ENCODE data around the gene BRICD5. TPM values are rescaled to one million over a fixed set of nuclear protein-coding genes. Genes with fewer than 3 reads are reported as not detected.

Gene BRICD5
- total RNA-seq, 1 donor from 2014 or later = 2.0 TPM

DNA sequence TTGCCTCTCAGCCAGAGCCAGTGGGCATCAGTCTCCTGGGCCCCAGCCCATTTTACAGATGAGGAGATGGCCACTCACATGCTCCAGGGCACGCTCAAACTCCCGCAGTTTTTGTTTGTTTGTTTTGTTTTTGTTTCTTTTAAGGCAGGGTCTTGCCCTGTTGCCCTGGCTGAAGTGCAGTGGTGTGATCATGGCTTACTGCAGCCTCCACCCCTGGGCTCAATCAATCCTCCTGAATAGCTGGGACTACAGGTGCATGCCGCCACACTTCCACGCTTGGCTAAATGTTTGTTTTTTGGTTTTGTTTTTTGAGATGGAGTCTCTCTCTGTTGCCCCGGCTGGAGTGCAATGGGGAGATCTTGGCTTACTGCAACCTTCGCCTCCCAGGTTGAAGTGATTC lies 16.3 kb upstream of the BRICD5 start:
- Histone ChIP-seq H3K4me3 (ENCODE audit: low read depth, low read length) (no peak overlapping the region), H3K36me3 (ENCODE audit: control insufficient read depth, insufficient read depth, low read length) (no peaks in the 10 kb centered on the region), H3K27me3 (ENCODE audit: control insufficient read depth, insufficient read depth, low read length) (no peaks in the 10 kb centered on the region)
- TF ChIP-seq, protein P1, sequence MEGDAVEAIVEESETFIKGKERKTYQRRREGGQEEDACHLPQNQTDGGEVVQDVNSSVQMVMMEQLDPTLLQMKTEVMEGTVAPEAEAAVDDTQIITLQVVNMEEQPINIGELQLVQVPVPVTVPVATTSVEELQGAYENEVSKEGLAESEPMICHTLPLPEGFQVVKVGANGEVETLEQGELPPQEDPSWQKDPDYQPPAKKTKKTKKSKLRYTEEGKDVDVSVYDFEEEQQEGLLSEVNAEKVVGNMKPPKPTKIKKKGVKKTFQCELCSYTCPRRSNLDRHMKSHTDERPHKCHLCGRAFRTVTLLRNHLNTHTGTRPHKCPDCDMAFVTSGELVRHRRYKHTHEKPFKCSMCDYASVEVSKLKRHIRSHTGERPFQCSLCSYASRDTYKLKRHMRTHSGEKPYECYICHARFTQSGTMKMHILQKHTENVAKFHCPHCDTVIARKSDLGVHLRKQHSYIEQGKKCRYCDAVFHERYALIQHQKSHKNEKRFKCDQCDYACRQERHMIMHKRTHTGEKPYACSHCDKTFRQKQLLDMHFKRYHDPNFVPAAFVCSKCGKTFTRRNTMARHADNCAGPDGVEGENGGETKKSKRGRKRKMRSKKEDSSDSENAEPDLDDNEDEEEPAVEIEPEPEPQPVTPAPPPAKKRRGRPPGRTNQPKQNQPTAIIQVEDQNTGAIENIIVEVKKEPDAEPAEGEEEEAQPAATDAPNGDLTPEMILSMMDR (IDR thresholded peaks at IDR 0.05; ENCODE audit: insufficient read depth, low read length, poor library complexity, severe bottlenecking) = no peak
- DNase-seq (ENCODE audit: low read depth) = no peak

DNA sequence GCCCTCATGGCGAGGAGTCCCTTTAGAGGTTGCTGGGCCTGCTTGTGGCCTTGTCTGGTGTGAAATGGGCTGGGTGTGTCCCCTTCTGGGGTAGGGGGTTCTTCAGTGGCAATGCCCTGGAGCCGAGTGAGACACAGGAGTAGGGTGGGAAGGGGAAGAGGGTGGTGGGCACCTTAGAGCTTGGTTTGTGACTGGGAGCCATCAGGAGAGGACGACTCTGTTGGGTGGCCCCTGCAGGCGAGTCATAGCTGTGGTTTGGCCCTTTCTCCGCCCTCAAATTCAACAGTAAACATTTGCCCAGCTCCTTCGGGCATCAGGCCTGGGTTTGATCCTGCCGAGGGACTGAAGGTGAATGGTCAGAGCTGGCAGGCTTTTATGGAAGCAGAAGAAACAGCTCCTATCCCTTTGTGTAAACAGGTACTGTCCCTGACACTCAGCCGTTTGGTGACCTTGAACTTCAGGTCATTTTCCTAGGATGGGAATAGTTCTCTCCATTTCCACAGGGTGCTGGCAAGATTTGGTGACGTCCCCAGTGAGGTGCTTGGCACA lies 15.7 kb upstream of the BRICD5 start:
- no peaks in the 10 kb centered on the region for H3K36me3 ChIP-seq (ENCODE audit: control insufficient read depth, insufficient read depth, low read length)
- DNase-seq (ENCODE audit: low read depth) = no peak
- H3K27me3 ChIP-seq (ENCODE audit: control insufficient read depth, insufficient read depth, low read length) = no peaks in the 10 kb centered on the region
- TF ChIP-seq, protein P1 (IDR thresholded peaks at IDR 0.05; ENCODE audit: insufficient read depth, low read length, poor library complexity, severe bottlenecking) = no peak
- no peak overlapping the region for H3K4me3 ChIP-seq (ENCODE audit: low read depth, low read length)

DNA sequence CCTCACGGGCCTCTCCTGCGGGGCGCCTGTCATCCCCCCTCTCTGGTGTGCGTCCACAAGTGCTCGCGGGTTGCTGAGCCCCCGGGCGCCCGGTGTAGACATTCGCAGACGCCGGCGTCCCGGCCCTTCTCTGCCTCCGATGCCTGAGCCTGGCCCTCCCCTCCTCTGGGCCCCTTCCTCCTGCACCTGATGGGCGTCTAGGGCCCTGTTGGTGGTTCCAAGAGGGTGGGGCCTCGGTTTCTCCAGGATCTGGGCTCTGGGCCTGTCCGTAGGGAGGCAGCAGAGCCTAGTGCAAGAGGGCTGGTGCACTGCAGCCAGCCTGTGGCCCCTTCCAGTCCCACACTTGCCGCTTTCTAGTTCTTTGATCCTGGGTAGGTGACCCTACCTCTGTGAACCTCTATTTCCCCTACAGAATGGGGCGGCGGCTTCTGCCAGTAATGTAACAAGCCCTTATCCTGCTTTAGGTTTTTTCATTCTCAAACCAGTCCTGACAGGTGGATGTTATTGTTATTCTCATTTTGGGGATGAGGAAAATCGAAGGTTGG lies 13.4 kb upstream of the BRICD5 start:
- H3K27me3 ChIP-seq (ENCODE audit: control insufficient read depth, insufficient read depth, low read length) = no peaks in the 10 kb centered on the region
- no peaks in the 10 kb centered on the region for H3K36me3 ChIP-seq (ENCODE audit: control insufficient read depth, insufficient read depth, low read length)
- TF ChIP-seq, protein P1 (IDR thresholded peaks at IDR 0.05; ENCODE audit: insufficient read depth, low read length, poor library complexity, severe bottlenecking) = peak; percentile 30
- no peak for DNase-seq (ENCODE audit: low read depth)
- peak overlapping the region; percentile 95 for H3K4me3 ChIP-seq (ENCODE audit: low read depth, low read length)

DNA sequence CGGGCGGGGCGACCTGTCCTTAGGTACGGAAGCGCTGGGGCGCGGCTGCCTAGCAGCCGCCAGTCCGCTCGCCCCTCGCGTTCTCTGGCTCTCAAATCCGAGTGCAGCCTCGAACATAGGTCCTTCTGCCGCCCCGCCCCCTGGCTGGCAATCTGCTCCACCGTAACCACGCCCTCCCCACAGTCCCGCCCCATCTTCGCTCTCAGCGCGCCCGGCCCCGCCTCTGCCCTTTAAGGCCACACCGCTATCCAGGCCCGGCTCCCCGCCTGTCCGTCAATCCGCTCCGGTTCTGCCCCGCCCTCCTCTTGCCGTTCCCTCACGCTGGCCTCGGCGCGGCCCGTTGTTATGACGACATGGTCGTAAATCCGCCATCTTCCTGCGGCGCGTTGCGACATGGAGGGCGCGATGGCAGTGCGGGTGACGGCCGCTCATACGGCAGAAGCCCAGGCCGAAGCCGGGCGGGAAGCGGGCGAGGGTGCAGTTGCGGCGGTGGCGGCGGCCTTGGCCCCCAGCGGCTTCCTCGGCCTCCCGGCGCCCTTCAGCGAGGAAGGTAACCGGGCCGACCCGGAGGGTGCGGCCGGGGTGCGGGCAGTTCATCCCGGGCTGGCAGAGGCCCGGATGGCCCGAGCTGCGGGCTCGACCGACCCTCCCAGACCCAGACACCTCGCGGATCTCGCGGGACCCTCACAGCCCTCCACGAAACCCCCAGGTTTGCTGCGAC lies 12.7 kb upstream of the BRICD5 start, which contains the start of gene E4F1:
Gene E4F1, plus strand, starts transcription at position 371 of the 721 bp plus-strand sequence. Its CDS starts 23 bp downstream, at position 394.
- Histone ChIP-seq H3K4me3 (ENCODE audit: low read depth, low read length) (peak within 1 kb of the TSS; percentile 95), H3K27me3 (ENCODE audit: control insufficient read depth, insufficient read depth, low read length) (no peaks in the 10 kb centered on the region), H3K36me3 (ENCODE audit: control insufficient read depth, insufficient read depth, low read length) (no peaks in the 10 kb centered on the region)
- TF ChIP-seq, protein P1 (IDR thresholded peaks at IDR 0.05; ENCODE audit: insufficient read depth, low read length, poor library complexity, severe bottlenecking) = no peak
- peak; percentile 97 for DNase-seq (ENCODE audit: low read depth)

DNA sequence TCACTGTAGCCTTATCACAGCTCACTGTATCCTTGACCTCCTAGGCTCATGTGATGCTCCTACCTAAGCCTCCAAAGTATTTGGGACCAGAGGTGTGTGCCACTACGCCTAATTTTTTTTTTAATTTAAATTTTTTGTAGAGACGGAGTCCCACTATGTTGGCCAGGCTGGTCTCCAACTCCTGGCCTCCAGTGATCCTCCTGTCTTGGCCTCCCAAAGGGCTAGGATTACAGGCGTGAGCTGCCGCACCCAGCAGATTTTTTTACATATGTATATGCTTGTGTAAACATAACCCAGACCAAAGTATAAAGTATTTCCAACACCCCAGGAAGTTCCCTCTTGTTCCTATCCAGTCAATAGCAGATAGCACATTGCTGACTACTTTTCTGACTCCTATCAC lies 5.7 kb upstream of the BRICD5 start:
- Histone ChIP-seq H3K36me3 (ENCODE audit: control insufficient read depth, insufficient read depth, low read length) (peaks cover 5% of the 10 kb centered on the region), H3K4me3 (ENCODE audit: low read depth, low read length) (no peak overlapping the region), H3K27me3 (ENCODE audit: control insufficient read depth, insufficient read depth, low read length) (no peaks in the 10 kb centered on the region)
- TF ChIP-seq, protein P1 (IDR thresholded peaks at IDR 0.05; ENCODE audit: insufficient read depth, low read length, poor library complexity, severe bottlenecking) = no peak
- DNase-seq (ENCODE audit: low read depth) = no peak

All from kidney epithelial cell (primary cell).